GM23338 (cell line): Measurements from ENCODE around the gene SRSF1. TPM values are rescaled to one million over a fixed set of nuclear protein-coding genes. Genes with fewer than 3 reads are reported as not detected.

Experiments used
- ATAC-seq: fragments of 200-7000 bp; cut with Tn5 transposase; 3 replicates; pipeline ENCODE4 v1.9.1; 2020
- DNase-seq: peaks from one replicate; pipeline ENCODE4 v3.0.0-alpha.2; 2015; ENCODE audit warnings: low spot score
- H2AFZ ChIP-seq: fragments of 200-600 bp; sonication (generic); 2 replicates; pipeline ENCODE4 v1.8.0; 2016; ENCODE audit warnings: antibody characterized with exemption, mild to moderate bottlenecking, moderate library complexity
- H3F3A ChIP-seq: fragments of 200-600 bp; sonication (generic); replicated peaks from 2 replicates; pipeline ENCODE4 v1.8.0; 2017; ENCODE audit warnings: antibody characterized with exemption, mixed run types, low read depth
- H3K27ac ChIP-seq: fragments of 200-600 bp; sonication (generic); 2 replicates; pipeline ENCODE4 v1.6.1; 2016; ENCODE audit warnings: low read depth
- H3K27me3 ChIP-seq: fragments of 200-600 bp; sonication (generic); 2 replicates; pipeline ENCODE4 v1.8.0; 2016; ENCODE audit warnings: mild to moderate bottlenecking, mixed run types, moderate library complexity; ENCODE audit not compliant: insufficient read depth
- H3K36me3 ChIP-seq: fragments of 200-600 bp; sonication (generic); 2 replicates; pipeline ENCODE4 v1.8.0; 2016; ENCODE audit warnings: mild to moderate bottlenecking; ENCODE audit not compliant: insufficient read depth
- H3K4me1 ChIP-seq: fragments of 200-600 bp; sonication (generic); 2 replicates; pipeline ENCODE4 v1.8.0; 2016; ENCODE audit warnings: mild to moderate bottlenecking, moderate library complexity; ENCODE audit not compliant: insufficient read depth
- H3K4me2 ChIP-seq: fragments of 200-600 bp; sonication (generic); 2 replicates; pipeline ENCODE4 v1.7.1; 2017; ENCODE audit warnings: mixed run types
- H3K4me3 ChIP-seq: fragments of 200-600 bp; sonication (generic); 2 replicates; pipeline ENCODE4 v1.6.1; 2016; ENCODE audit warnings: mixed run types
- H3K79me2 ChIP-seq: fragments of 200-600 bp; sonication (generic); replicated peaks from 2 replicates; pipeline ENCODE4 v1.8.0; 2017; ENCODE audit warnings: mild to moderate bottlenecking; ENCODE audit not compliant: insufficient read depth
- H3K9me2 ChIP-seq: fragments of 200-600 bp; sonication (generic); 2 replicates; pipeline ENCODE4 v1.8.0; 2017; ENCODE audit not compliant: insufficient read depth
- H4K20me1 ChIP-seq: fragments of 200-600 bp; sonication (generic); replicated peaks from 2 replicates; pipeline ENCODE4 v1.8.0; 2017; ENCODE audit warnings: mild to moderate bottlenecking; ENCODE audit not compliant: insufficient read depth
- H3K27ac Mint-ChIP-seq: 2 replicates; pipeline ENCODE4 v1.8.0; 2020; ENCODE audit warnings: inconsistent platforms, mild to moderate bottlenecking, moderate library complexity, mixed read lengths
- H3K27me3 Mint-ChIP-seq: 3 replicates; pipeline ENCODE4 v1.8.0; 2022; ENCODE audit warnings: low read depth, mild to moderate bottlenecking, moderate library complexity, mixed read lengths, inconsistent platforms; ENCODE audit not compliant: insufficient read depth, poor library complexity
- H3K36me3 Mint-ChIP-seq: 3 replicates; pipeline ENCODE4 v1.8.0; 2021; ENCODE audit warnings: low read depth, mild to moderate bottlenecking, inconsistent platforms, moderate library complexity, mixed read lengths
- H3K4me1 Mint-ChIP-seq: 3 replicates; pipeline ENCODE4 v1.8.0; 2020; ENCODE audit warnings: mild to moderate bottlenecking, inconsistent platforms, mixed read lengths
- H3K4me3 Mint-ChIP-seq: 3 replicates; pipeline ENCODE4 v1.8.0; 2021; ENCODE audit warnings: moderate library complexity, mild to moderate bottlenecking, inconsistent platforms, mixed read lengths
- H3K9me3 Mint-ChIP-seq: 3 replicates; pipeline ENCODE4 v1.8.0; 2020; ENCODE audit warnings: moderate library complexity, mild to moderate bottlenecking, inconsistent platforms, mixed read lengths
- CREB1 ChIP-seq: fragments of 250-450 bp; sonication (Bioruptor Pico); IDR thresholded peaks from 2 replicates; pipeline ENCODE4 v1.5.0; 2020; ENCODE audit warnings: low read depth, mild to moderate bottlenecking, moderate library complexity
- CTCF ChIP-seq, 2 experiments: fragments of 200-600 bp in 1 of 2; sonication (generic) in 1 of 2; conservative IDR thresholded peaks; 2 replicates each; pipeline versions ENCODE4 v1.5.1 to v1.6.1; 2016 to 2017; ENCODE audit warnings: antibody characterized with exemption in 2 of 2, low read depth in 2 of 2, mild to moderate bottlenecking in 2 of 2, moderate library complexity in 1 of 2
- ETS1 ChIP-seq: IDR thresholded peaks from 2 replicates; pipeline ENCODE4 v1.6.1; 2016; ENCODE audit warnings: antibody characterized with exemption
- EZH2 ChIP-seq: fragments of 200-600 bp; sonication (generic); IDR thresholded peaks from one replicate; pipeline ENCODE4 v1.8.0; 2017; ENCODE audit warnings: antibody characterized with exemption, mild to moderate bottlenecking, low read depth; ENCODE audit not compliant: unreplicated experiment
- EZH2phosphoT487 ChIP-seq: fragments of 200-600 bp; sonication (generic); IDR thresholded peaks from one replicate; pipeline ENCODE4 v1.8.1; 2018; ENCODE audit warnings: antibody characterized with exemption; ENCODE audit not compliant: unreplicated experiment
- JUNB ChIP-seq: IDR thresholded peaks from one replicate; pipeline ENCODE4 v1.6.1; 2016; ENCODE audit warnings: antibody characterized with exemption; ENCODE audit not compliant: unreplicated experiment
- NANOG ChIP-seq: IDR thresholded peaks from 2 replicates; pipeline ENCODE4 v1.6.1; 2016; ENCODE audit warnings: antibody characterized with exemption, borderline replicate concordance
- REST ChIP-seq: IDR thresholded peaks from one replicate; pipeline ENCODE4 v1.6.1; 2018; ENCODE audit warnings: antibody characterized with exemption; ENCODE audit not compliant: unreplicated experiment
- STAT1 ChIP-seq: IDR thresholded peaks from one replicate; pipeline ENCODE4 v1.6.1; 2016; ENCODE audit warnings: antibody characterized with exemption; ENCODE audit not compliant: unreplicated experiment
- ZNF114 ChIP-seq: fragments of 250-450 bp; sonication (Bioruptor Pico); IDR thresholded peaks from 2 replicates; pipeline ENCODE4 v1.5.0; 2020; ENCODE audit warnings: mild to moderate bottlenecking, moderate library complexity
- ZNF331 ChIP-seq: fragments of 250-450 bp; sonication (Bioruptor Pico); IDR thresholded peaks from 2 replicates; pipeline ENCODE4 v1.5.0; 2020; ENCODE audit warnings: low read depth, mild to moderate bottlenecking, moderate library complexity
- ZNF462 ChIP-seq: fragments of 250-450 bp; sonication (Bioruptor Pico); IDR thresholded peaks from 2 replicates; pipeline ENCODE4 v1.5.0; 2020; ENCODE audit warnings: mild to moderate bottlenecking, moderate library complexity
- polyA plus RNA-seq: library from polyadenylated mRNA; unstranded; fragments of >200 nt; fragmentation: Nextera tagmentation; extraction: Ambion mirVana; gene quantifications from 2 replicates; pipeline ENCODE4 v1.2.1, GENCODE V29; 2016
- total RNA-seq: library from RNA; depleted of rRNA; stranded (reverse); fragments of >200 nt; shearing (Covaris generic); gene quantifications from 2 replicates; pipeline ENCODE4 v1.2.3, GENCODE V29; 2014

Gene SRSF1
- total and polyA plus RNA-seq, 2 experiments from 2014 or later = 413 to 584 TPM

GRCh38 chr17:57984261-57984890 is 22.7 kb downstream of the SRSF1 start (continued):
- TF ChIP-seq ZNF462 = no peak
- TF ChIP-seq CTCF (conservative IDR thresholded peaks at IDR 0.05; ENCODE audit: low read depth in 2 of 2) = no peak
- TF ChIP-seq ZNF114 (CRISPR knock-in tag) = no peak
- no peak for TF ChIP-seq NANOG
- no peak for TF ChIP-seq STAT1
- no peak for TF ChIP-seq CREB1
- TF ChIP-seq JUNB = no peak

GRCh38 chr17:57983446-57983845 is 23.6 kb downstream of the SRSF1 start:
- Histone ChIP-seq H3K27me3 (no peaks in the 10 kb centered on the region), H3K4me3 (no peak overlapping the region), H3K79me2 (peaks cover 75% of the 10 kb centered on the region), H3F3A (0 out of 2 replicates have a peak, but pooled peaks cover 3% of the 10 kb centered on the region), H3K36me3 (peaks cover 21% of the 10 kb centered on the region; the same call in 1 of the 2 replicates), H3K4me2 (no peak overlapping the region), H3K27ac (no peak overlapping the region), H2AFZ (no peak overlapping the region), H3K4me1 (peaks cover 7% of the 10 kb centered on the region), H4K20me1 (peaks cover 24% of the 10 kb centered on the region), H3K9me2 (no peaks in the 10 kb centered on the region)
- no peak overlapping the region for H3K27ac Mint-ChIP-seq
- peaks cover 9% of the 10 kb centered on the region for H3K27me3 Mint-ChIP-seq
- H3K9me3 Mint-ChIP-seq = no peaks in the 10 kb centered on the region; the same call in 2 of the 3 replicates
- peaks cover 31% of the 10 kb centered on the region for H3K4me1 Mint-ChIP-seq
- H3K4me3 Mint-ChIP-seq = no peak overlapping the region
- DNase-seq (no peak), ATAC-seq (no peak)
- peaks cover 31% of the 10 kb centered on the region for H3K36me3 Mint-ChIP-seq
- TF ChIP-seq NANOG (no peak), JUNB (no peak), EZH2 (no peak), REST (no peak), STAT1 (no peak), ETS1 (no peak), EZH2phosphoT487 (no peak), ZNF114 (CRISPR knock-in tag) (no peak), ZNF331 (CRISPR knock-in tag) (no peak), CREB1 (no peak)
